Common myeloid progenitor, CD34-positive (primary cell): Measurements from ENCODE around the gene ENTR1.
A peak's percentile ranks its signal among the peaks of the same experiment; 100 is the strongest.

Source experiments
- CTCF ChIA-PET: fragments of 350-600 bp; sonication (Branson Sonifier 250); formaldehyde crosslinking; loops from one replicate; lab custom pipeline; 2021; ENCODE audit warnings: antibody characterized with exemption; lab: Charles Lee
- POLR2A ChIA-PET: fragments of 350-600 bp; sonication (Branson Sonifier 250); formaldehyde crosslinking; loops from one replicate; lab custom pipeline; 2021; ENCODE audit warnings: antibody characterized with exemption; lab: Charles Lee
- DNase-seq, 3 donors: peaks; one replicate each; pipeline versions ENCODE4 v3.0.0 to v3.0.0-alpha.2; 2013
- H3K27ac ChIP-seq, 2 experiments: 1 replicate in 1 of 2; 2 replicates in 1 of 2; pipeline ENCODE4 v1.7.0; 2013; ENCODE audit warnings: inconsistent platforms in 2 of 2, low read length in 2 of 2, mild to moderate bottlenecking in 2 of 2, low read depth in 1 of 2, moderate library complexity in 1 of 2; ENCODE audit not compliant: severe bottlenecking in 2 of 2, insufficient read depth in 1 of 2, poor library complexity in 1 of 2
- H3K27me3 ChIP-seq, 5 experiments: replicated peaks in 2 of 5; 1 replicate in 3 of 5; 2 replicates in 2 of 5; pipeline versions ENCODE4 v1.6.1 to v1.7.0; 2013; ENCODE audit warnings: low read length in 4 of 5, mild to moderate bottlenecking in 2 of 5, moderate library complexity in 2 of 5, inconsistent platforms in 1 of 5; ENCODE audit not compliant: insufficient read depth in 5 of 5, control insufficient read depth in 4 of 5
- H3K36me3 ChIP-seq, 4 experiments: 1 replicate in 2 of 4; 2 replicates in 2 of 4; pipeline versions ENCODE4 v1.6.1 to v1.7.0; 2013; ENCODE audit warnings: low read length in 3 of 4, control low read depth in 1 of 4, mild to moderate bottlenecking in 1 of 4; ENCODE audit not compliant: control insufficient read depth in 4 of 4, insufficient read depth in 4 of 4
- H3K4me1 ChIP-seq, 4 experiments: 1 replicate in 3 of 4; 2 replicates in 1 of 4; pipeline versions ENCODE4 v1.6.1 to v1.7.1; 2013; ENCODE audit warnings: low read length in 3 of 4, mild to moderate bottlenecking in 3 of 4, control low read depth in 1 of 4, inconsistent platforms in 1 of 4, moderate library complexity in 1 of 4; ENCODE audit not compliant: control insufficient read depth in 4 of 4, insufficient read depth in 4 of 4; ENCODE audit errors: control extremely low read depth in 1 of 4
- H3K4me3 ChIP-seq, 7 experiments: 1 replicate in 4 of 7; 2 replicates in 3 of 7; pipeline versions ENCODE4 v1.5.1 to v1.7.0; 2013; ENCODE audit warnings: mild to moderate bottlenecking in 7 of 7, low read length in 6 of 7, moderate library complexity in 6 of 7, inconsistent platforms in 2 of 7, low read depth in 2 of 7, control low read depth in 1 of 7; ENCODE audit not compliant: insufficient read depth in 4 of 7, control insufficient read depth in 1 of 7; ENCODE audit errors: extremely low read depth in 1 of 7
- H3K9me3 ChIP-seq, 5 experiments: 1 replicate in 4 of 5; 2 replicates in 1 of 5; pipeline versions ENCODE4 v1.6.1 to v1.7.1; 2013; ENCODE audit warnings: low read length in 4 of 5, mild to moderate bottlenecking in 2 of 5, inconsistent platforms in 1 of 5, low read depth in 1 of 5, moderate library complexity in 1 of 5; ENCODE audit not compliant: control insufficient read depth in 4 of 5, insufficient read depth in 2 of 5; ENCODE audit errors: control extremely low read depth in 1 of 5
- WGBS: methylation state at CpG from one replicate; pipeline ENCODE4 v1.1.5; 2013; ENCODE audit not compliant: insufficient coverage; 5-methylcytosine and 5-hydroxymethylcytosine counted together

The ENTR1 gene

GRCh38 chr9:136439481-136440408 lies 29.3 kb upstream of the ENTR1 start, which contains the start of gene INPP5E:
TSS of gene INPP5E (minus strand) at chr9:136439845. CDS start at chr9:136439419, 426 bp downstream.
- WGBS = 14% methylated on average over 75 of the region's 90 CpGs
- peak within 1 kb of the TSS in 1 of 2 experiments; percentile 74 for H3K27ac ChIP-seq
- peaks cover 0 to 26% (median 22%) of the 10 kb centered on the region in 4 experiments for H3K4me1 ChIP-seq
- DNase-seq = peak; percentile 66 to 81 (median 77)
- peaks cover 4 to 53% (median 39%) of the 10 kb centered on the region in 4 experiments for H3K36me3 ChIP-seq
- CTCF ChIA-PET = interaction anchor here (0.9 to 2.3 kb wide), 5 partner anchors 22 to 190 kb away, joined by 3 to 5 read pairs (median 4); no protein-coding TSS in a partner anchor
- POLR2A ChIA-PET = no interaction called here
- peak within 1 kb of the TSS; percentile 67 to 85 (median 83) for H3K4me3 ChIP-seq
- no peaks in the 10 kb centered on the region for H3K27me3 ChIP-seq
- H3K9me3 ChIP-seq = no peaks in the 10 kb centered on the region

- 1% methylated on average over 76 of the region's 91 CpGs for WGBS
- DNase-seq = peak in 2 of 3 donors; percentile 50 to 51
- POLR2A ChIA-PET = no interaction called here
- H3K27ac ChIP-seq = peak overlapping the region in 1 of 2 experiments; percentile 74
- peak overlapping the region; percentile 67 to 85 (median 83) for H3K4me3 ChIP-seq
- H3K36me3 ChIP-seq = peaks cover under 1 to 50% (median 35%) of the 10 kb centered on the region in 4 experiments
- peaks cover 0 to 26% (median 22%) of the 10 kb centered on the region in 4 experiments for H3K4me1 ChIP-seq
- CTCF ChIA-PET = interaction anchor here (1.0 to 1.1 kb wide), 2 partner anchors 21 to 26 kb away, joined by 3 read pairs; no protein-coding TSS in a partner anchor
- H3K27me3 ChIP-seq = no peaks in the 10 kb centered on the region
- no peaks in the 10 kb centered on the region for H3K9me3 ChIP-seq
Measured at GRCh38 chr9:136438548-136439480, 28.4 kb upstream of the ENTR1 start.

GRCh38 chr9:136437839-136438547 lies 27.6 kb upstream of the ENTR1 start:
- ChIA-PET CTCF (interaction anchor here (1.0 to 1.1 kb wide), 2 partner anchors 20 to 26 kb away, joined by 3 read pairs; no protein-coding TSS in a partner anchor), POLR2A (no interaction called here)
- Histone ChIP-seq H3K4me1 (peaks cover 0 to 26% (median 22%) of the 10 kb centered on the region in 4 experiments), H3K27ac (peak overlapping the region in 1 of 2 experiments; percentile 74), H3K9me3 (no peaks in the 10 kb centered on the region), H3K4me3 (peak overlapping the region; percentile 67 to 85 (median 83)), H3K27me3 (no peaks in the 10 kb centered on the region), H3K36me3 (peaks cover 0 to 48% (median 35%) of the 10 kb centered on the region in 4 experiments)
- 51% methylated on average over 25 of the region's 37 CpGs for WGBS
- DNase-seq = no peak

GRCh38 chr9:136437430-136437829 lies 27.0 kb upstream of the ENTR1 start:
- H3K36me3 ChIP-seq = peaks cover 0 to 48% (median 36%) of the 10 kb centered on the region in 4 experiments
- H3K4me3 ChIP-seq = peak overlapping the region in 1 of 7 experiments; percentile 23
- H3K4me1 ChIP-seq = peaks cover 0 to 26% (median 22%) of the 10 kb centered on the region in 4 experiments
- 98% methylated on average over 4 of the region's 8 CpGs for WGBS
- DNase-seq = no peak
- ChIA-PET CTCF (interaction anchor here (1.0 kb wide), 1 partner anchor 12 kb away, joined by 3 read pairs; no protein-coding TSS in a partner anchor), POLR2A (no interaction called here)
- H3K9me3 ChIP-seq = no peaks in the 10 kb centered on the region
- no peak overlapping the region for H3K27ac ChIP-seq
- no peaks in the 10 kb centered on the region for H3K27me3 ChIP-seq

- WGBS = 94% methylated on average over 25 of the region's 25 CpGs
- Histone ChIP-seq H3K9me3 (no peaks in the 10 kb centered on the region), H3K4me1 (peaks cover 0 to 26% (median 22%) of the 10 kb centered on the region in 4 experiments), H3K4me3 (no peak overlapping the region), H3K36me3 (peaks cover 0 to 42% (median 28%) of the 10 kb centered on the region in 4 experiments), H3K27me3 (no peaks in the 10 kb centered on the region), H3K27ac (no peak overlapping the region)
- no peak for DNase-seq
- ChIA-PET CTCF (interaction anchor here (1.5 to 1.8 kb wide), 2 partner anchors 9 to 12 kb away, joined by 3 to 4 read pairs; no protein-coding TSS in a partner anchor), POLR2A (no interaction called here)
Measured at GRCh38 chr9:136436055-136436634, 25.7 kb upstream of the ENTR1 start.
